ENCODE data around the gene KCNMB4.

The KCNMB4 gene

DNA sequence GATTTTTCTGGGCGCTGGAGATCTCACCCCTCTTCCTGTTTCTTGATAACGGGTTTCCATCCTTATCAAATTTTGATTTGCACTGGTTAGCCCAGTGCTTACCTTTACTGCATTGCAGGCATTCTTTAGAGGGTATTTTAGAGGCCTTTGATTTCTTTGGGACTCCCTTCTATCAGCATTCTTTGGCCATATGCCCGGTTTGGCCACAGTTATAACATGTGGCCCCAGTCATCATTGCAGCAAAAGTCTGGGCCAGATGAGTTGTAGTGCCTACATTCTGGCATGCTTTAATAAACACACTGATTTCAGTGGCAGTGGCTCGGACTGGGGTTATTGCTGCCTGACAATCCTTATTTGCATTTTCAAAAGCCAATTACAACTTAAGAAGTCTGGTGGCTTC is 82.3 kb downstream of the KCNMB4 start:
- DNase-seq, result no peak

DNA sequence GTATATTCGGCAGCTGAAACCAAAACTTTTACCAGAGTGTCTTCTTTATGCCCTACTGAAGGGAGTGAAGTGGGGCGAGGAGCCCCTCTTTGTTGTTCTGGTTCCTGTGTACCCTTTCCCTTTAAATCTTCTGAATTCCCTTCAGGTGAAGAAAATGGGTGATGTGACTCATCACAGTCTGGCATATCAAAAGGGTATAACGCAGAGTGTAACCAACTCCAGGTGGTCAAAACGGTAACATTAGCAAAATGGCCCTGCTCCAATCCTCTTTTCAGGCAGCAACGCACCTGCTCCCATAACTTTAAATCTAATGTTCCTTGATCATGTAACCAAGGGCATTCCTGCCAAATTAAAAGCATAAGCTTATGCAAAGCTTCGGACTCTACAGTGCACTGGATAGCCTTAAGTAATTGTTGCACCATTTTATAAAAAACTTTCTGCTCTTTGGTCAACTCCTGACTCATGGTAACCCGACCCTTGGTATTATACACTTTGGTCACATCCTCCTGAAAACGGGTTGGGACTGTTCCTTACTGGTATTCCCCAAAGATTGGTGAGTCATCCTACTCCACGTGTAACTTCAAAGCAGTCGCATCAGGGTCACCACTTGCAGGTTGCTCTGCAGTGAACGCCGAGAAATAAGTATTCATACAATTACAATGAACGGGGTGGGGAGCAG is 83.1 kb downstream of the KCNMB4 start:
- DNase-seq, result no peak

DNA sequence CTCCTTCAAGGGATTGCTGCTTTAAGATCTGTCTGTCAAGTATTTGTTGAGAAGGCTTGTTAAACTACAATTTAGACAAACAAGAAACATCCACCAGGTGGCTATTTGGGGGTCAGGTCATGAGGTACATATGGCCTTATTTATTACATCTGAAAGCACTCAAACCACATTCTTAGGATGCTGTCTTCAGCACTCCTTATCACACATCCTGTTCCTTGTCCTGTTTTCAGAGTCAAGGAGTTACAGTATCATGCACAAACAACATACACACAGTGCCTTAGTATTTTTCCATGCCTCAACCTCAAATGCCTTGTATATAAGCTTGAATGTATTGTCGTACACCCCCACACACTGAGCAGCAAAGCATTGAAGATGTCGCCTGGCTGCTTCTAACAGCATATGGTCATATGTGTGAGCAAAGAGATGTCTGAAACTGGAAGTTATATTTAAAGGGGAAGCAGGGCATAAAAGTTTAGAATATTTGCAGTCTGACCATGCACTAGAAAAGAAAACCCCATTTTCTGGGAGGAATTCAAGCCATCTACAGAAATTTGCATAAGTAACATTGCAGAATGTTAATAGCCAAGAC is 83.8 kb downstream of the KCNMB4 start:
- DNase-seq, result no peak

DNA sequence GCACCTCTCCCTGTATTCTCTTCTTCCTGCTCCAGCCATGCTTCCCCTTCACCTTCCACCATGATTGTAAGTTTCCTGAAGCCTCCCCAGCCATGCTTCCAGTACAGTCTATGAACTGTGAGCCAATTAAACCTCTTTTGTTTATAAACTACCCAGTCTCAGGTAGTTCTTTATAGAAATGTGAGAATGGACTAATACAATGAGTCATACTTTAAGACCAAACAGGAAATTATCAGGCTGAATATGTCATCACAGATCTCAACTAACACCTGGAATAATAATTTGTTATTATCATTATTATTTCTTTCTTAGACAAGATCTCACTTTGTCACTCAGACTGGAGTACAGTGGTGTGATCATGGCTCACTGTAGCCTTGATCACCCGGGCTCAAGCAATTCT is 85.4 kb downstream of the KCNMB4 start:
- no peak for DNase-seq

DNA sequence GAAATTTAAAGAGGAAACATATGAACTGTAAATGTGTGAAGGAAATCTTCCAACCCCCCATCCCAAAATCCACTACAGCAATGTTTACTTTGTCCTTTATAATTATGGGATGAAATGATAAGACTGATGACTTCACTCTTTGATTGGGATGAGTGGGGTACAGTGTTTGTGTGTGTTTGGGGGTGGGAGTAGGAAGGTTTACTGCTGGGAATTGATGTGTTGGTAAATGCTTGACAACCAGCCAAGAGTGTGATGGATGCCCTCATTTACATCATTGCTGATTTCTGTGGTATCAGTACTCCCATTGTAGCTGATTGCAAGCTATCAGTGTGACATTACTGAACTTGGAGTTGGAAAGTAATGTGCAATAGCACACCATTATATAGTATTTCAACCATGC is 90.9 kb downstream of the KCNMB4 start:
- no peak for DNase-seq

GRCh38 chr12:70459786-70460185 is 93.7 kb downstream of the KCNMB4 start:
- no peak for DNase-seq

- DNase-seq, result no peak
Observed at GRCh38 chr12:70463997-70464396, 97.9 kb downstream of the KCNMB4 start.

- DNase-seq, result no peak
Observed at GRCh38 chr12:70466753-70467152, 100.7 kb downstream of the KCNMB4 start.

- no peak for DNase-seq
Observed at GRCh38 chr12:70467476-70467875, 101.4 kb downstream of the KCNMB4 start.

- no peak for DNase-seq
Observed at GRCh38 chr12:70467918-70468733, 102.0 kb downstream of the KCNMB4 start.

- no peak for DNase-seq
Observed at GRCh38 chr12:70468741-70469140, 102.7 kb downstream of the KCNMB4 start.

- DNase-seq, result no peak
Observed at GRCh38 chr12:70469221-70469820, 103.2 kb downstream of the KCNMB4 start.

DNA sequence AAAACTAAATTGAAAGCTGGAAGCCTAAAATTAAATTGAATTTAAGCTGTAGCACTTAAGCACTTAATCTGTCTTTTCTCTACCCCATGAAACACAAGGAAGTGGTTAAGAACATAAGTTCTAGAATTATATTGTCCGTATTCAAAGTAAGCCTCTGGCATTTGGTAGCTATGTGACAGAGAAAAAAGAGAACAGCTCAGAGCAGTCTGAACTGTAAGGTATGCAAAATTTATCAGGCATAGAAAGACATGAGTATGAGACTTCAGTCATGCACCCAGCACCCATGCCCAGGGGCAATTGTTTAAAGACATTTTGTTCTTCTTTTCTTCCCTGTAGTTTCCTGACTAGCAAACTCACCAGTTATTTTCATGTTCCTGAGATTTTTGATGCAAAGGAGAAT is 116.7 kb downstream of the KCNMB4 start:
- DNase-seq, result no peak

All from NCI-H1105 (cell line).